Natural killer cell (primary cell): ENCODE measurements around the gene GPX2. TPM values are rescaled to one million over a fixed set of nuclear protein-coding genes. Genes with fewer than 3 reads are reported as not detected.
A peak's percentile ranks its signal among the peaks of the same experiment; 100 is the strongest.

Experiments
- ATAC-seq, 3 donors: fragments of 150-1000 bp in 2 of 3; fragments of 200-7000 bp in 1 of 3; cut with Tn5 transposase; 1 replicate in 1 of 3; 2 replicates in 2 of 3; pipeline ENCODE4 v1.10.0; 2021; ENCODE audit warnings: mild to moderate bottlenecking in 2 of 3, moderate library complexity in 2 of 3
- DNase-seq, 2 donors: peaks; one replicate each; pipeline versions ENCODE4 v3.0.0 to v3.0.0-alpha.2; 2013 to 2021; ENCODE audit warnings: mixed read lengths in 1 of 2
- H3K27ac ChIP-seq: one replicate; pipeline ENCODE4 v1.5.1; 2013; ENCODE audit warnings: mild to moderate bottlenecking, low read length
- H3K27me3 ChIP-seq: one replicate; pipeline ENCODE4 v1.6.1; 2013; ENCODE audit warnings: low read length; ENCODE audit not compliant: control insufficient read depth, insufficient read depth
- H3K36me3 ChIP-seq: one replicate; pipeline ENCODE4 v1.6.1; 2013; ENCODE audit warnings: low read length; ENCODE audit not compliant: control insufficient read depth, insufficient read depth
- H3K4me1 ChIP-seq: one replicate; pipeline ENCODE4 v1.6.1; 2013; ENCODE audit warnings: low read length; ENCODE audit not compliant: control insufficient read depth, insufficient read depth
- H3K4me3 ChIP-seq: one replicate; pipeline ENCODE4 v1.5.1; 2013; ENCODE audit warnings: low read length
- H3K9me3 ChIP-seq: one replicate; pipeline ENCODE4 v1.6.1; 2013; ENCODE audit warnings: low read length; ENCODE audit not compliant: control insufficient read depth, insufficient read depth
- H3K27ac Mint-ChIP-seq, 2 donors: one replicate each; pipeline ENCODE4 v1.8.0; 2022; ENCODE audit warnings: mild to moderate bottlenecking in 2 of 2, mixed read lengths in 2 of 2, moderate library complexity in 1 of 2
- H3K27me3 Mint-ChIP-seq, 2 donors: one replicate each; pipeline ENCODE4 v1.8.0; 2022; ENCODE audit warnings: low read depth in 2 of 2, mixed read lengths in 2 of 2
- H3K36me3 Mint-ChIP-seq: one replicate; pipeline ENCODE4 v1.8.0; 2022; ENCODE audit warnings: mixed read lengths
- H3K4me1 Mint-ChIP-seq, 2 donors: one replicate each; pipeline ENCODE4 v1.8.0; 2022; ENCODE audit warnings: mixed read lengths in 2 of 2
- H3K4me3 Mint-ChIP-seq: one replicate; pipeline ENCODE4 v1.8.0; 2022; ENCODE audit warnings: mild to moderate bottlenecking, moderate library complexity, mixed read lengths
- H3K9me3 Mint-ChIP-seq, 2 donors: one replicate each; pipeline ENCODE4 v1.8.0; 2022; ENCODE audit warnings: mixed read lengths in 2 of 2
- WGBS: methylation state at CpG from one replicate; pipeline ENCODE4 v1.1.7; 2013; ENCODE audit warnings: missing lambda C conversion rate; ENCODE audit not compliant: insufficient coverage; 5-methylcytosine and 5-hydroxymethylcytosine counted together
- intact Hi-C: fragments of 100-400 bp; cut with micrococcal nuclease; formaldehyde crosslinking; loops from one replicate; pipeline ENCODE4 v1.14.2; 2022
- total RNA-seq, 4 donors: library from RNA; stranded (reverse); fragments of 120-200 nt in 1 of 4; gene quantifications; one replicate each; pipeline versions ENCODE4 v1.2.3 to v1.2.4, GENCODE V29; 2013 to 2022
- TF ChIP-seq, protein P1 (sequence below): fragments of 200-600 bp; IDR thresholded peaks from one replicate; pipeline ENCODE4 v1.8.0; 2022; ENCODE audit warnings: antibody characterized with exemption

The GPX2 gene
- total RNA-seq, 3 donors from 2014 or later (not counting 1 experiment from before 2014, with no cell fraction given) = not detected

- Mint-ChIP-seq H3K9me3 (no peaks in the 10 kb centered on the region), H3K4me1 (peaks cover 54 to 76% of the 10 kb centered on the region in 2 donors), H3K27me3 (no peaks in the 10 kb centered on the region), H3K36me3 (no peaks in the 10 kb centered on the region), H3K27ac (peak overlapping the region in 1 of 2 donors; percentile 37), H3K4me3 (no peak overlapping the region)
- 89% methylated on average over 3 of the region's 3 CpGs for WGBS
- H3K4me1 ChIP-seq = peaks cover 14% of the 10 kb centered on the region
- H3K9me3 ChIP-seq = no peaks in the 10 kb centered on the region
- H3K36me3 ChIP-seq = peaks cover 10% of the 10 kb centered on the region
- no peak overlapping the region for H3K27ac ChIP-seq
- no peak for ATAC-seq
- no peak overlapping the region for H3K4me3 ChIP-seq
- DNase-seq = no peak
- TF ChIP-seq, protein P1, sequence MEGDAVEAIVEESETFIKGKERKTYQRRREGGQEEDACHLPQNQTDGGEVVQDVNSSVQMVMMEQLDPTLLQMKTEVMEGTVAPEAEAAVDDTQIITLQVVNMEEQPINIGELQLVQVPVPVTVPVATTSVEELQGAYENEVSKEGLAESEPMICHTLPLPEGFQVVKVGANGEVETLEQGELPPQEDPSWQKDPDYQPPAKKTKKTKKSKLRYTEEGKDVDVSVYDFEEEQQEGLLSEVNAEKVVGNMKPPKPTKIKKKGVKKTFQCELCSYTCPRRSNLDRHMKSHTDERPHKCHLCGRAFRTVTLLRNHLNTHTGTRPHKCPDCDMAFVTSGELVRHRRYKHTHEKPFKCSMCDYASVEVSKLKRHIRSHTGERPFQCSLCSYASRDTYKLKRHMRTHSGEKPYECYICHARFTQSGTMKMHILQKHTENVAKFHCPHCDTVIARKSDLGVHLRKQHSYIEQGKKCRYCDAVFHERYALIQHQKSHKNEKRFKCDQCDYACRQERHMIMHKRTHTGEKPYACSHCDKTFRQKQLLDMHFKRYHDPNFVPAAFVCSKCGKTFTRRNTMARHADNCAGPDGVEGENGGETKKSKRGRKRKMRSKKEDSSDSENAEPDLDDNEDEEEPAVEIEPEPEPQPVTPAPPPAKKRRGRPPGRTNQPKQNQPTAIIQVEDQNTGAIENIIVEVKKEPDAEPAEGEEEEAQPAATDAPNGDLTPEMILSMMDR = no peak
- intact Hi-C loops = no loop called here
- H3K27me3 ChIP-seq = no peaks in the 10 kb centered on the region
Measured at GRCh38 chr14:64940336-64940910, 2.1 kb downstream of the GPX2 start.

DNA sequence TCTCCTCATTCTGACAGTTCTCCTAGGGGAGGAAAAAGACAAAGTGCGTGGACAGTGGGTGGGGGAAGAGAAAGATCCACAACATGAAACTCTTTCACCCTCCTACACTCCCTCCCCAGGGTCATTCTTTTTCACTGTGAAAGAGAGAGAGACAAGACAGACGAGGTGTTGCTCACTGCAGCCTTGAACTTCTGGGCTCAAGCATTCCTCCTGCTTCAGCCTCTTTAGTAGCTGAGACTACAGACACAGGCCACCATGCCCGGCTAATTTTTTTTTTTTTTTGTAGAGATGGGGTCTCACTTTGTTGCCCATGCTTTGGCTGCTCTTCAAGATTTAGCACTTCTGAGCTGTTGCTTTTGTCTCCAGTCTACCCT, 2.7 kb downstream of the GPX2 start:
- no peaks in the 10 kb centered on the region for H3K9me3 ChIP-seq
- intact Hi-C loops = no loop called here
- H3K27me3 ChIP-seq = no peaks in the 10 kb centered on the region
- Mint-ChIP-seq H3K27me3 (no peaks in the 10 kb centered on the region), H3K9me3 (no peaks in the 10 kb centered on the region), H3K4me3 (no peak overlapping the region), H3K27ac (peak overlapping the region in 1 of 2 donors; percentile 37), H3K36me3 (no peaks in the 10 kb centered on the region), H3K4me1 (peaks cover 55 to 76% of the 10 kb centered on the region in 2 donors)
- no peak for ATAC-seq
- 76% methylated on average over 2 of the region's 3 CpGs for WGBS
- no peak overlapping the region for H3K4me3 ChIP-seq
- DNase-seq = no peak
- H3K27ac ChIP-seq = no peak overlapping the region
- TF ChIP-seq, protein P1 = no peak
- H3K36me3 ChIP-seq = peaks cover 12% of the 10 kb centered on the region
- H3K4me1 ChIP-seq = peaks cover 14% of the 10 kb centered on the region

- H3K4me3 ChIP-seq = no peak overlapping the region
- peaks cover 17% of the 10 kb centered on the region for H3K36me3 ChIP-seq
- ATAC-seq = no peak
- peaks cover 49 to 73% of the 10 kb centered on the region in 2 donors for H3K4me1 Mint-ChIP-seq
- H3K9me3 Mint-ChIP-seq = no peaks in the 10 kb centered on the region
- intact Hi-C loops = no loop called here
- H3K27ac Mint-ChIP-seq = peak overlapping the region; percentile 1 to 26
- 98% methylated on average over 17 of the region's 17 CpGs for WGBS
- no peaks in the 10 kb centered on the region for H3K27me3 ChIP-seq
- H3K9me3 ChIP-seq = no peaks in the 10 kb centered on the region
- no peaks in the 10 kb centered on the region for H3K36me3 Mint-ChIP-seq
- H3K4me1 ChIP-seq = peaks cover 11% of the 10 kb centered on the region
- no peaks in the 10 kb centered on the region for H3K27me3 Mint-ChIP-seq
- H3K4me3 Mint-ChIP-seq = no peak overlapping the region
- no peak overlapping the region for H3K27ac ChIP-seq
- TF ChIP-seq, protein P1 = no peak
- DNase-seq = no peak
Measured at GRCh38 chr14:64938972-64939816, 3.4 kb downstream of the GPX2 start.
